Endothelial cell of hepatic sinusoid (primary cell): ENCODE data around the gene ZBTB20.

Source experiments
- in situ Hi-C: cut with HindIII; loops from 2 replicates; pipeline ENCODE4 v1.10.0; 2017; ENCODE audit warnings: low sequenced_read_pairs

ZBTB20 gene

DNA sequence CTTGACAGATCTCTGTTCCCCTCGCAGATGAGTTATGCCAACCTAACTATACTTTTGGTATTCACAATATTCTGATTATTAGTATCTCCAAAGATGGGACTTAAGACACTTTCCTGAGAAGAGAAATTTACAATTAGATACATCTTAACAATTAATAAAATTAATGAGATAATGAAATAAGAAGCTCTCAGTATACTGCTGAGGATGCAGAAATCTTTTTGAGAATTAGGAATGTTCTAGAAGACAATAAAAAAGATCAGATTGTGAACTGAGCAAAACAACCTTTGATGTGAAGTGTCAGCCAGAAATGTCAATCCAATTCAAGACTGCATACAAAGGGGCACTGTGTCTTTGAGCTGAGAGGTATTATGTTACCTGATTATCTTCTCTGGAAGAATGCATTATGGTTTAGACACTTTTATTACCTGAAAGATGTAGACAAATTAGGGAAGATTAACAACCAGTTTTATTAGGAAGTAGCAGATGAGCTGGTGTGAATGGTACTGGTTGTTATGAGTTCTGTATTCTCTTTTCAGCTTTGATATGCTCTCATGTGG is 590.4 kb downstream of the ZBTB20 start:
- in situ Hi-C loops: no loop called here

GRCh38 chr3:114554731-114555130 is 592.4 kb downstream of the ZBTB20 start:
- in situ Hi-C loops: loop anchor here (5.0 kb wide), 3 partner anchors 52 to 88 kb away; no protein-coding TSS in a partner anchor

- in situ Hi-C loops: loop anchor here (5.0 kb wide), 3 partner anchors 52 to 88 kb away; no protein-coding TSS in a partner anchor
Measured at GRCh38 chr3:114553949-114554593, 593.0 kb downstream of the ZBTB20 start.

DNA sequence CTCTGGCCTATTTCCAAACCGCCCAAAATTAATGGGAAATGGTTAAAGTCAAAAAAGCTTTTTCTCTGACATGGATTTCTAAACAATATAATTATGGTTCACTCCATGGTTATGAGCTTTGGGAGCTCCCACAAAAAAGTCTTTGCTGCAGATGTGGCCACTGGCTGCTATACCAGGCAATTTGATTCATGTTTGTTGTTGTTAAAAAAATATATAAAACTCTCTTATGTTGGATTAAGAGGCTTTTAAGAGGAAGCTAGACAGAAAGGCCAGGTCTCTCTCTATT is 594.6 kb downstream of the ZBTB20 start:
- in situ Hi-C loops: loop anchor here (5.0 kb wide), 3 partner anchors 50 to 90 kb away; no protein-coding TSS in a partner anchor

DNA sequence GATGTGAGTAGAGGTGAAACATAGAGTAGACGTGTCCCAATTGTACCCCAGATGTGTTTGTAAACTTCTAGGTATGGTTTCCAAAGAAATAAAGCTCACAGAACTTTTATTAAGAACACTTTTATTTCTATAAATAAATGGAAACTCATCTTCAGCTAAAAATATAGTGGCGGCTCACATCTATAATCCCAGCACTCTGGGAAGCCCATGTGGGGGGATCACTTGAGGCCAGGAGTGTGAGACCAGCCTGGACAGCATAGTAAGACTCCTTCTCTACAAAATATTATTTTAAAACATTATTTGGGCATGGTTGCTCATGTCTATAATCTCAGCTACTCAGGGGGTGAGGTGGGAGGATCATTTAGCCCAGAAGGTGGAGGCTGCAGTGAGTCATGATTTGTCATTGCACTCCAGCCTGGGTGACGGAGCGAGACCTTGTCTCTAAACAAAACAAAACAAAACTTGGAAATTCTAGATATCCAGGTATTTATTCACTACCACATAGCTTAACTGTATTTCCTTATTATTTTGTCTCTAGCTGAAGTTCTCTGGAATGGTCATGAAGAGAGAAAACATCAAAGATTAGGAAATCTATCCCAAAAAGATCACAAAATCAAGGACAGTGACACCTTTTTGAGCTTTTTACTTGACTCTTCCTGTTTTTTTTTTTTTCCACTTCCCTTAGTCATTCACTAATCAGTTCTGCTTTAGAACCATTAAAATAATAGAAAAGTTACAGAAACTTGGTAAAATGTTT is 595.1 kb downstream of the ZBTB20 start:
- in situ Hi-C loops: loop anchor here (5.0 kb wide), 3 partner anchors 50 to 90 kb away; no protein-coding TSS in a partner anchor

DNA sequence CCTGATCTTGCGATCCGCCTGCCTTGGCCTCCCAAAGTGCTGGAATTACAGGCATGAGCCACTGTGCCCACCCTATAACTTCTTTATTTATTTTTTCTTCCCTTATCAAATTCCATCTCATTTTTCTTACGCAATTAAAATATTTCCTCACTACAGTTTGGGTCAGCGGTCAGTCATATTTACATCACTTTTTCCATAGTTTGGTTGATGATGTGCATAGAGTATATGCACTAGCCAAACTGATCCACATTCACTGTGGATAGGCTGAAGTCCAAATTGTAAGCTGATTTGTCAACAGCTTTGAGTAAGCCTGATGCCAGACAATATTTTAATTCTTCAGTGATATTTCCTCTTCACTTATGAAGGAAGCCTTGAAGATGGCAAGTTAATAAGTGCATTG is 596.9 kb downstream of the ZBTB20 start:
- in situ Hi-C loops: loop anchor here (5.0 kb wide), 3 partner anchors 48 to 92 kb away; no protein-coding TSS in a partner anchor

DNA sequence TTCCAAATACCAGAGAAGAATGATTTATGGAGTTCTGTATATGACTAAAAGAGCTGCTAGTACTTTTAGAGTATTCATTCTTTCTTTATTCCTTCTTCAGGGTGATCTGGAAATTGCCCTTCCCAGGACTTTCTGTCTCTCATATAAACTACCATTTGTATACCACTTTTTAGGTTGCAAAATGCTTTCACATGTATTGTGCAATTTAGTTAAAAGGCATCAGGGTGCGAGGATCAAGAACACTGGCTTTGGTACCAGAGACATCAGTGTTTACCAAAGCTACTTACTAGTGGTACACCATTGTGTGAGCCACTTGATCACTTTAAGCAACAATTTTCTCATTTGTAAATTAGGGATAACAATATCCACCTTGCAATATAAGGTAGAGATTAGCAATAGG is 601.9 kb downstream of the ZBTB20 start:
- in situ Hi-C loops: no loop called here

GRCh38 chr3:114542359-114542758 is 604.7 kb downstream of the ZBTB20 start:
- in situ Hi-C loops: no loop called here

- in situ Hi-C loops: no loop called here
Measured at GRCh38 chr3:114539525-114539924, 607.6 kb downstream of the ZBTB20 start.

GRCh38 chr3:114538211-114538610 is 608.9 kb downstream of the ZBTB20 start:
- in situ Hi-C loops: no loop called here

GRCh38 chr3:114528517-114528916 is 618.6 kb downstream of the ZBTB20 start:
- in situ Hi-C loops: no loop called here

- in situ Hi-C loops: no loop called here
Measured at GRCh38 chr3:114527036-114527644, 619.9 kb downstream of the ZBTB20 start.

DNA sequence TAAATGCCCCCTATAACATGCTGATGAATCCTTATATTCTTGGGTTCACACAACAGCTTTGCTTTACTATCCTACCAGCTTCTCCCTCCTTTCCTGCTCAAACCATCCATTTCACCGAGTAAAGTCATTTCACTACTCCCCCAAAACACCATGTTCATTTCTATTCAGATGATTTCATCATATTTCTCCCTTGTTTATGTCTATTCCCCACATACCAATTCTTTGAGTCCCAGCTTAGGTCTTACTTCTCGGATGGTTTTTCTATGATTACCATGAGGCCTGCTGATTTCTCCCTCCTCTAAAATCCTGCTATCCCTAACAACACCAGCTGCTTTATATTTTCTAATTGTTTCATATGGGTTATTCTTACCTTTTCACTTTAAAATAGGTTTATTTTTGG is 621.8 kb downstream of the ZBTB20 start:
- in situ Hi-C loops: no loop called here

DNA sequence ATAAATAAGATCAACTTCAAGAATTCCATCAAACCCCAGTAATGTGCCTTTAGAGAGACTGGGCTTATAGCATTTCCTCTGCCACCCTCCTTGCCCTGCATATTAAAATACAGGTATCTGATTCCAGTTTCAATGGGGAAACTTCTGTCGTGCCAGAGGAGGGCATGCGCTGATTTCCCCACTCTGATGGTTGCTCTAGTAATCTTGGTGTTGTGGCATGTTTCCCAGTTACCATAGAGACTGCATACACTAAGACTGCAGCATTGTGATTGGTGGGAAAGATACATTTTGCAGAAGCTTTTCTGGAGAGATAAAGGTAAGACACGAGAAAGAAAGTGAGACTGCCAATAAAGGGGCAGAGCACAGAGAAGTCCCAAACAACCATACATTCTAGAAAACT is 627.7 kb downstream of the ZBTB20 start:
- in situ Hi-C loops: no loop called here

DNA sequence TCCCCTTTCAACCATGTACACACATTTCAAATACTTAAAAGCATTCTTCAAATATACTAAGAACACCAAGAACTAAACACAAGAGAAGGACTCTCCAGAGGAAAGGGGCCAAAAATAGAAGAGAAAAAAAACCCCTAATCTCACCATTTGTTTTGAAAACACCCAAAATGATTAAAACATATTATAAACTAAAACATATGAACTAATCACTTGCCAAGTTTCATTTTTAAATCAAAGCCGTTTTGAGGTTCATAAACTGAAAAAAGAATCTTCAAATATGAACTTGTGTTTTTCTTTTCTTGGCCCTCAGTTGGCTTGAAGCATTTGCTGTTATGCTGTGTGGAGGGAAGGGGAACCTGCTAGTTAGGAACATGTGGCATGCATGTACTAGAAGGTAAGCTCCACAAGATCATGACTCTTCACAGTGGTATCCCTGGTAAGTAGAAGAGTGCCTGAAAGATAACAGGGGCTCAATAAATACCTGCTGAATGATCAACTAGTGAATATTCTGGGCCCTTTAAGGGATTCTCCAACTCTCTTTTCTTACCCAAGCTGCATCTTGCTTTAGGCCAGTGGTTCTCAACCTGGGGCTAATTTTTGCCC is 628.8 kb downstream of the ZBTB20 start:
- in situ Hi-C loops: no loop called here

DNA sequence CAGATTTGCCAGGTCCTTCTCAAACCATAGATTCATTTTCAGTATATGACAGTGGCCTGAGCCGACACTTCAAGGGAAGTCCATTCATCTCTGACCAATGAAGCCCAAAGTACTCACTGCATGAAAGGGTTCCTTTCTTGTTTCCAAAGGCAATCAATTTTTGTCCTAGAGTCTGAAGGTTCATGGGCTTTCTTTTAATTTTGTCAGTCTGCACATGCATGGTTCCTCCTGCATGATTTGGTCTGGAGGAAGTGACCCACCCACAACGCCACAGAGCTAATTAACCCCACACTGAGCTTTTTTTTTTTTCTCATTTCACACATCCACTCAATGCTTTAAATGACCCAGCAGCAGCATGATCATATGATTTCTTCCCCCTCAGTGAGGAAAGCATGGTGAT is 636.9 kb downstream of the ZBTB20 start:
- in situ Hi-C loops: no loop called here

GRCh38 chr3:114509756-114510155 is 637.3 kb downstream of the ZBTB20 start:
- in situ Hi-C loops: no loop called here

DNA sequence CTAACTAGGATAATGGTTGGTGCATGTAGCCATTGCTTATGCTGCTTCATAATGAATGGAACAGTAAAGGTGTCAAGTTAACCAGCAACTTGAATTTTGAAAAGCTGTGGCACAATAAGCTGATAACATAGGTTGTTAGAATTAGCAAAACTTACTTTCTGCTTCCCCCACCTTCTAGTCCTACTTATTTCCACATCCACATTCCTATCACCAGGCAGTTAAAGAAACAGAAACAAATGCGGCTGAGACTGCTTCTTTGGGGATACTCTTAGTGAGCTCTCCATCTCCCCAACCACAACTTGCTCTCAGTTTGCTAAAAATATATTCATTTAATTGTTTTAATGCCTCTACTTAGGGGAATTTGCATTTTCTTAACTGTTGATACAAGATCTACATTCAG is 638.1 kb downstream of the ZBTB20 start:
- in situ Hi-C loops: no loop called here

GRCh38 chr3:114508208-114508607 is 638.9 kb downstream of the ZBTB20 start:
- in situ Hi-C loops: no loop called here

- in situ Hi-C loops: no loop called here
Measured at GRCh38 chr3:114506591-114507300, 640.3 kb downstream of the ZBTB20 start.
